IPS DF 4.7 (cell line): Measurements from ENCODE around the gene IMMP1L.
"Not testable (repeated sequence)": the region's sequence is repeated elsewhere in the genome, so short reads cannot be mapped to it uniquely, and the experiment has no call there.

ENCODE experiments used
- DNase-seq: peaks from one replicate; pipeline ENCODE4 v3.0.0-alpha.2; 2013; ENCODE audit warnings: low spot score; ENCODE audit errors: extremely low read depth

The IMMP1L gene

GRCh38 chr11:31509429-31510345, at the start of gene IMMP1L, which contains the start of gene ELP4:
TSS of gene IMMP1L (minus strand) at chr11:31509622. CDS start at chr11:31463276, 46,346 bp downstream.
TSS of gene ELP4 (plus strand) at chr11:31509767. CDS start at chr11:31509785, 18 bp downstream.
- peak; percentile 96 for DNase-seq

GRCh38 chr11:31558001-31558400, 48.6 kb upstream of the IMMP1L start:
- DNase-seq: no peak

GRCh38 chr11:31555938-31556337, 46.5 kb upstream of the IMMP1L start:
- no peak for DNase-seq

GRCh38 chr11:31542862-31543261, 33.4 kb upstream of the IMMP1L start:
- no peak for DNase-seq

GRCh38 chr11:31535479-31535878, 26.1 kb upstream of the IMMP1L start:
- no peak for DNase-seq

- no peak for DNase-seq
Observed at GRCh38 chr11:31531293-31531692, 21.9 kb upstream of the IMMP1L start.

- DNase-seq: no peak
Observed at GRCh38 chr11:31529701-31530100, 20.3 kb upstream of the IMMP1L start.

GRCh38 chr11:31529189-31529588, 19.8 kb upstream of the IMMP1L start:
- no peak for DNase-seq

GRCh38 chr11:31521497-31522150, 12.2 kb upstream of the IMMP1L start:
- no peak for DNase-seq

GRCh38 chr11:31512117-31512516, 2.7 kb upstream of the IMMP1L start:
- no peak for DNase-seq

GRCh38 chr11:31509051-31509428, 382 bp downstream of the IMMP1L start:
- no peak for DNase-seq

- DNase-seq: no peak
Observed at GRCh38 chr11:31500560-31500959, 8.9 kb downstream of the IMMP1L start.

GRCh38 chr11:31499576-31500178, 9.7 kb downstream of the IMMP1L start:
- DNase-seq: no peak

- DNase-seq: not testable (repeated sequence)
Observed at GRCh38 chr11:31493762-31494161, 15.7 kb downstream of the IMMP1L start.

GRCh38 chr11:31493235-31493634, 16.2 kb downstream of the IMMP1L start:
- DNase-seq: no peak

- DNase-seq: no peak
Observed at GRCh38 chr11:31492320-31492913, 17.0 kb downstream of the IMMP1L start.

GRCh38 chr11:31487848-31488247, 21.6 kb downstream of the IMMP1L start:
- no peak for DNase-seq

GRCh38 chr11:31484497-31484896, 24.9 kb downstream of the IMMP1L start:
- no peak for DNase-seq

- no peak for DNase-seq
Observed at GRCh38 chr11:31480930-31481329, 28.5 kb downstream of the IMMP1L start.

GRCh38 chr11:31479066-31479465, 30.4 kb downstream of the IMMP1L start:
- no peak for DNase-seq

GRCh38 chr11:31478223-31478590, 31.2 kb downstream of the IMMP1L start:
- no peak for DNase-seq
